Gastrocnemius medialis (tissue), 4 donors: ENCODE measurements around the gene PDIA5.

Source experiments
- CTCF ChIP-seq, 5 experiments: fragments of 450-650 bp in 3 of 5; fragments of 200-600 bp in 2 of 5; sonication (generic) in 2 of 5; IDR thresholded peaks in 4 of 5; conservative IDR thresholded peaks in 1 of 5; 1 replicate in 4 of 5; 2 replicates in 1 of 5; pipeline ENCODE4 v1.5.1; 2016 to 2019; ENCODE audit warnings: antibody characterized with exemption in 5 of 5, mild to moderate bottlenecking in 3 of 5, moderate library complexity in 3 of 5
- POLR2A ChIP-seq, 2 donors: fragments of 450-650 bp; IDR thresholded peaks; one replicate each; pipeline ENCODE4 v1.6.1; 2017; ENCODE audit warnings: antibody characterized with exemption in 2 of 2, mild to moderate bottlenecking in 2 of 2, moderate library complexity in 2 of 2

- TF ChIP-seq CTCF (IDR thresholded peaks at IDR 0.05 in 4 of 5, conservative IDR thresholded peaks at IDR 0.05 in 1 of 5), result no peak
- no peak for TF ChIP-seq POLR2A (IDR thresholded peaks at IDR 0.05)
Observed at GRCh38 chr3:123082370-123083065, 15.7 kb downstream of the PDIA5 start.
